Right renal pelvis (tissue), 4 donors: ENCODE results near the gene UBA7. TPM values are rescaled to one million over a fixed set of nuclear protein-coding genes. Genes with fewer than 3 reads are reported as not detected.

Source experiments
- DNase-seq, 4 donors: peaks; one replicate each; pipeline ENCODE4 v3.0.0-alpha.2; 2013; ENCODE audit warnings: low read depth in 4 of 4, low spot score in 3 of 4, missing footprints in 1 of 4
- polyA plus RNA-seq, 4 donors: library from polyadenylated mRNA; unstranded; fragments of 120-200 nt; gene quantifications; one replicate each; pipeline ENCODE4 v1.2.1, GENCODE V29; 2013; ENCODE audit not compliant: insufficient read length in 4 of 4

The UBA7 gene
- polyA plus RNA-seq, 4 donors = 35.4 to 45.3 (median 39.2) TPM

GRCh38 chr3:49805897-49806701, 7.7 kb downstream of the UBA7 start:
- peak in 1 of 4 donors; percentile 83 for DNase-seq

- no peak for DNase-seq
Measured at GRCh38 chr3:49805367-49805782, 8.4 kb downstream of the UBA7 start.

GRCh38 chr3:49804141-49805041, 9.4 kb downstream of the UBA7 start:
- no peak for DNase-seq

- DNase-seq = no peak
Measured at GRCh38 chr3:49803465-49804140, 10.2 kb downstream of the UBA7 start.

- DNase-seq = peak in 2 of 4 donors; percentile 81 to 85
Measured at GRCh38 chr3:49802719-49803464, 10.9 kb downstream of the UBA7 start, which contains the start of gene INKA1. Gene INKA1, plus strand, starts transcription at chr3:49803261. Its CDS starts 132 bp downstream, at chr3:49803393.

- no peak for DNase-seq
Measured at GRCh38 chr3:49801160-49801559, 12.6 kb downstream of the UBA7 start.

- DNase-seq = no peak
Measured at GRCh38 chr3:49799761-49800160, 14.0 kb downstream of the UBA7 start, which contains the start of gene CDHR4. Gene CDHR4, minus strand, starts transcription at chr3:49799873. Its CDS starts 61 bp downstream, at chr3:49799812.

- no peak for DNase-seq
Measured at GRCh38 chr3:49799105-49799504, 14.6 kb downstream of the UBA7 start.

GRCh38 chr3:49794926-49795905, 18.5 kb downstream of the UBA7 start:
- no peak for DNase-seq

- DNase-seq = no peak
Measured at GRCh38 chr3:49794431-49794830, 19.3 kb downstream of the UBA7 start.

- DNase-seq = no peak
Measured at GRCh38 chr3:49793486-49794085, 20.2 kb downstream of the UBA7 start.

- no peak for DNase-seq
Measured at GRCh38 chr3:49792371-49793150, 21.2 kb downstream of the UBA7 start.

GRCh38 chr3:49791571-49791970, 22.2 kb downstream of the UBA7 start:
- DNase-seq = no peak

GRCh38 chr3:49790626-49791411, 22.9 kb downstream of the UBA7 start:
- no peak for DNase-seq

GRCh38 chr3:49788056-49788455, 25.7 kb downstream of the UBA7 start:
- no peak for DNase-seq

- no peak for DNase-seq
Measured at GRCh38 chr3:49787536-49787935, 26.2 kb downstream of the UBA7 start.

- DNase-seq = no peak
Measured at GRCh38 chr3:49787182-49787464, 26.6 kb downstream of the UBA7 start.
